ENCODE results near the gene ROPN1L. TPM values are rescaled to one million over a fixed set of nuclear protein-coding genes. Genes with fewer than 3 reads are reported as not detected.

ROPN1L gene
- total and polyA plus RNA-seq, 2 of the 8 experiments (the other 6 are each of a cell fraction or from before 2014, with no cell fraction given): 0.24 to 0.73 TPM

DNA sequence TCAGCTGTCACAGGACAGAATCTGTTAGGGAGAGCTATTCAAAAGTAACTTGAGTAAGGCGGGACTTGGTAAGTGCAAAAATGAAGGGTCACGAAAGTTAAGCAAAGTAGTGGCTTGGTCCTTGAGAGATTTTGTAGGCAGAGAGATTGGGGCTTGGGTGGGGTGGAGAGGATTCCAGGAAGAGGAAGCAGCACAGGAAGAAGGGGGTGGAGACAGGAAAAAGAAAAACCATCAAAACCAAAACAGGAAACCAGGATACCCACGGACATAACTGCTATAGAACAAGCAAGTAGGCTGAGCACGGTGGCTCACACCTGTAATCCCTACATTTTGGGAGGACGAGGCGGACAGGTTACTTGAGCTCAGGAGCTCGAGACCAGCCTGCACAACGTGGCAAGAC lies 3.7 kb downstream of the ROPN1L start:
- no peak overlapping the region for H3K56ac ChIP-seq (replicated peaks; ENCODE audit: insufficient read length, low read depth, low read length)
- no peak overlapping the region for H3K4me3 ChIP-seq (ENCODE audit: extremely low read depth in 1 of 4, insufficient read depth in 2 of 4, low read depth in 3 of 4, low read length in 4 of 4)
- no peak overlapping the region for H2BK20ac ChIP-seq (ENCODE audit: low read length)
- 90% methylated on average over 8 of the region's 8 CpGs; no CpG with 5 or more reads in 1 of the 2 experiments for WGBS, 2 experiments (ENCODE audit: extremely low coverage in 1 of 2, insufficient coverage in 1 of 2, insufficient read length in 1 of 2, insufficient replicate concordance in 2 of 2, low coverage in 1 of 2, low lambda C conversion rate in 2 of 2, missing lambda C conversion rate in 1 of 2)
- H2BK5ac ChIP-seq (ENCODE audit: low read depth, low read length): no peak overlapping the region
- no peak overlapping the region for H4K91ac ChIP-seq (replicated peaks; ENCODE audit: insufficient read length, low read length)
- no peaks in the 10 kb centered on the region for H3K79me2 ChIP-seq (ENCODE audit: control insufficient read depth in 1 of 2, insufficient read depth in 2 of 2, low read length in 2 of 2)
- no peak overlapping the region for H3K23ac ChIP-seq (ENCODE audit: insufficient read length)
- no peak overlapping the region for H2BK120ac ChIP-seq (replicated peaks; ENCODE audit: low read depth, low read length)
- H3K4me2 ChIP-seq (ENCODE audit: insufficient read depth in 1 of 2, low read depth in 2 of 2, low read length in 2 of 2): no peak overlapping the region
- no peak overlapping the region for H3K18ac ChIP-seq (ENCODE audit: extremely low read depth, low read length)
- H3K36me3 ChIP-seq (ENCODE audit: control insufficient read depth in 2 of 4, insufficient read depth in 4 of 4, low read length in 3 of 4): no peaks in the 10 kb centered on the region
- no peak overlapping the region for H3K9ac ChIP-seq (replicated peaks in 1 of 4; ENCODE audit: extremely low read depth in 1 of 4, low read depth in 3 of 4, low read length in 3 of 4)
- H4K20me1 ChIP-seq (replicated peaks in 1 of 2; ENCODE audit: control insufficient read depth in 1 of 2, insufficient read depth in 2 of 2, low read length in 2 of 2): no peaks in the 10 kb centered on the region
- no peak overlapping the region for H4K8ac ChIP-seq (ENCODE audit: extremely low read depth, insufficient read depth, low read length)
- peaks cover 0 to 10% (median 6%) of the 10 kb centered on the region in 4 experiments; a peak in 5 of 7 replicates for H3K27me3 ChIP-seq (replicated peaks in 1 of 4; ENCODE audit: control insufficient read depth in 3 of 4, extremely low read depth in 1 of 4, insufficient read depth in 3 of 4, low read length in 3 of 4)
- POLR2A ChIA-PET (ENCODE audit: partially characterized antibody): no interaction called here
- H4K5ac ChIP-seq (ENCODE audit: insufficient read length, low read depth, low read length): no peak overlapping the region
- H3K14ac ChIP-seq (ENCODE audit: insufficient read length): no peak overlapping the region
- FAIRE-seq: no peak
- no peak overlapping the region for H2BK15ac ChIP-seq (ENCODE audit: low read length)
- H2AFZ ChIP-seq (ENCODE audit: low read length): no peak overlapping the region
- no peak for DNase-seq (ENCODE audit: low read depth in 1 of 2, low spot score in 2 of 2)
- peaks cover 3 to 6% (median 4%) of the 10 kb centered on the region in 4 experiments; a peak in 5 of 7 replicates for H3K4me1 ChIP-seq (replicated peaks in 1 of 4; ENCODE audit: control insufficient read depth in 3 of 4, insufficient read depth in 4 of 4, low read length in 3 of 4)
- H2AK5ac ChIP-seq (ENCODE audit: low read depth, low read length): no peak overlapping the region
- peaks cover 5% of the 10 kb centered on the region; the same call in 1 of the 2 replicates for H3K23me2 ChIP-seq (ENCODE audit: low read depth, low read length)
- no peak overlapping the region for H2BK12ac ChIP-seq (ENCODE audit: low read depth, low read length)
- H3K27ac ChIP-seq (ENCODE audit: low read depth, low read length): no peak overlapping the region
- H3K4ac ChIP-seq (replicated peaks; ENCODE audit: insufficient read length, low read depth, low read length): no peak overlapping the region
- H3K9me3 ChIP-seq (ENCODE audit: insufficient read depth in 2 of 2, low read depth in 1 of 2, low read length in 1 of 2): no peaks in the 10 kb centered on the region
- H3K79me1 ChIP-seq (ENCODE audit: low read depth, low read length): no peaks in the 10 kb centered on the region
- CTCF ChIA-PET (ENCODE audit: partially characterized antibody): interaction anchor here (0.5 to 13.8 kb wide), 6 partner anchors 11 to 248 kb away, joined by 3 to 132 read pairs (median 6); no protein-coding TSS in a partner anchor
- TF ChIP-seq EP300 (IDR thresholded peaks at IDR 0.05; ENCODE audit: borderline replicate concordance in 1 of 2, low read depth in 2 of 2, low read length in 2 of 2): no peak
- TF ChIP-seq, protein P1, sequence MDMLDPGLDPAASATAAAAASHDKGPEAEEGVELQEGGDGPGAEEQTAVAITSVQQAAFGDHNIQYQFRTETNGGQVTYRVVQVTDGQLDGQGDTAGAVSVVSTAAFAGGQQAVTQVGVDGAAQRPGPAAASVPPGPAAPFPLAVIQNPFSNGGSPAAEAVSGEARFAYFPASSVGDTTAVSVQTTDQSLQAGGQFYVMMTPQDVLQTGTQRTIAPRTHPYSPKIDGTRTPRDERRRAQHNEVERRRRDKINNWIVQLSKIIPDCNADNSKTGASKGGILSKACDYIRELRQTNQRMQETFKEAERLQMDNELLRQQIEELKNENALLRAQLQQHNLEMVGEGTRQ (IDR thresholded peaks at IDR 0.05; ENCODE audit: low read length): no peak

Measured in H1 (cell line).